H1 (cell line): ENCODE results near the gene SLC22A23. TPM values are rescaled to one million over a fixed set of nuclear protein-coding genes. Genes with fewer than 3 reads are reported as not detected.

ENCODE experiments used
- CTCF ChIA-PET: fragments of 300-600 bp; sonication (Branson Sonifier 250); formaldehyde crosslinking; loops from one replicate; lab custom pipeline; 2021; ENCODE audit not compliant: partially characterized antibody; lab: Charles Lee
- POLR2A ChIA-PET: fragments of 300-600 bp; sonication (Branson Sonifier 250); formaldehyde crosslinking; loops from one replicate; lab custom pipeline; 2021; ENCODE audit warnings: inconsistent platforms; ENCODE audit not compliant: partially characterized antibody; lab: Charles Lee
- DNase-seq, 2 experiments: peaks; one replicate each; pipeline versions ENCODE4 v3.0.0 to v3.0.0-alpha.2; 2010 to 2022; ENCODE audit warnings: low spot score in 2 of 2, low read depth in 1 of 2, mixed read lengths in 1 of 2
- FAIRE-seq: peaks from 2 replicates; lab custom pipeline; 2011; peaks lifted over from hg19 to GRCh38; lab: Jason Lieb, UNC
- H2AFZ ChIP-seq: 2 replicates; pipeline ENCODE4 v1.8.1; 2012; ENCODE audit warnings: low read length, inconsistent platforms
- H2AK5ac ChIP-seq: 2 replicates; pipeline ENCODE4 v1.6.1; 2013; ENCODE audit warnings: low read depth, low read length
- H2BK120ac ChIP-seq: replicated peaks from 2 replicates; pipeline ENCODE3; 2013; ENCODE audit warnings: low read depth, low read length, inconsistent platforms
- H2BK12ac ChIP-seq: 2 replicates; pipeline ENCODE4 v1.6.1; 2013; ENCODE audit warnings: low read depth, low read length
- H2BK15ac ChIP-seq: 2 replicates; pipeline ENCODE4 v1.6.1; 2013; ENCODE audit warnings: low read length
- H2BK20ac ChIP-seq: 2 replicates; pipeline ENCODE4 v1.6.1; 2013; ENCODE audit warnings: low read length
- H2BK5ac ChIP-seq: 2 replicates; pipeline ENCODE4 v1.6.1; 2013; ENCODE audit warnings: low read depth, low read length
- H3K14ac ChIP-seq: 2 replicates; pipeline ENCODE4 v1.6.1; 2013; ENCODE audit warnings: inconsistent platforms; ENCODE audit not compliant: insufficient read length
- H3K18ac ChIP-seq: 2 replicates; pipeline ENCODE4 v1.6.1; 2013; ENCODE audit warnings: low read length; ENCODE audit errors: extremely low read depth
- H3K23ac ChIP-seq: 2 replicates; pipeline ENCODE4 v1.6.1; 2013; ENCODE audit warnings: inconsistent platforms; ENCODE audit not compliant: insufficient read length
- H3K23me2 ChIP-seq: 2 replicates; pipeline ENCODE4 v1.6.1; 2013; ENCODE audit warnings: low read depth, low read length
- H3K27ac ChIP-seq: 2 replicates; pipeline ENCODE4 v1.6.1; 2011; ENCODE audit warnings: low read depth, low read length, inconsistent platforms
- H3K27me3 ChIP-seq, 4 experiments: replicated peaks in 1 of 4; 1 replicate in 1 of 4; 2 replicates in 3 of 4; pipeline versions ENCODE4 v1.6.1 to v1.8.1; 2011 to 2013; ENCODE audit warnings: low read length in 3 of 4, mild to moderate bottlenecking in 3 of 4, inconsistent platforms in 2 of 4, mixed read lengths in 2 of 4, moderate library complexity in 1 of 4; ENCODE audit not compliant: control insufficient read depth in 3 of 4, insufficient read depth in 3 of 4; ENCODE audit errors: extremely low read depth in 1 of 4
- H3K36me3 ChIP-seq, 4 experiments: 2 replicates each; pipeline versions ENCODE4 v1.6.1 to v1.8.1; 2011 to 2013; ENCODE audit warnings: mild to moderate bottlenecking in 4 of 4, low read length in 3 of 4, moderate library complexity in 2 of 4, control low read depth in 1 of 4, inconsistent platforms in 1 of 4; ENCODE audit not compliant: insufficient read depth in 4 of 4, control insufficient read depth in 2 of 4
- H3K4ac ChIP-seq: replicated peaks from 2 replicates; pipeline ENCODE3; 2013; ENCODE audit warnings: low read length, low read depth, mixed read lengths, inconsistent platforms; ENCODE audit not compliant: insufficient read length
- H3K4me1 ChIP-seq, 4 experiments: replicated peaks in 1 of 4; 1 replicate in 1 of 4; 2 replicates in 3 of 4; pipeline versions ENCODE4 v1.6.1 to v1.8.1; 2011 to 2013; ENCODE audit warnings: low read length in 3 of 4, inconsistent platforms in 2 of 4, mixed read lengths in 1 of 4; ENCODE audit not compliant: insufficient read depth in 4 of 4, control insufficient read depth in 3 of 4
- H3K4me2 ChIP-seq, 2 experiments: 2 replicates each; pipeline versions ENCODE4 v1.6.1 to v1.8.1; 2011 to 2013; ENCODE audit warnings: low read depth in 2 of 2, low read length in 2 of 2, control low read depth in 1 of 2, inconsistent platforms in 1 of 2, mild to moderate bottlenecking in 1 of 2; ENCODE audit not compliant: insufficient read depth in 1 of 2
- H3K4me3 ChIP-seq, 4 experiments: fragments of 200-600, 300-600 bp in 1 of 4; sonication (generic), shearing (Covaris generic), sonication (Bioruptor Twin) in 1 of 4; 2 replicates each; pipeline versions ENCODE4 v1.5.1 to v1.8.1; 2011 to 2016; ENCODE audit warnings: low read length in 4 of 4, low read depth in 3 of 4, control low read depth in 2 of 4, inconsistent platforms in 2 of 4, mild to moderate bottlenecking in 2 of 4, mixed read lengths in 1 of 4, moderate library complexity in 1 of 4; ENCODE audit not compliant: insufficient read depth in 2 of 4; ENCODE audit errors: extremely low read depth in 1 of 4
- H3K56ac ChIP-seq: replicated peaks from 2 replicates; pipeline ENCODE3; 2013; ENCODE audit warnings: low read depth, mild to moderate bottlenecking, mixed read lengths, low read length, inconsistent platforms; ENCODE audit not compliant: insufficient read length
- H3K79me1 ChIP-seq: 2 replicates; pipeline ENCODE4 v1.6.1; 2013; ENCODE audit warnings: low read depth, low read length, control low read depth
- H3K79me2 ChIP-seq, 2 experiments: 2 replicates each; pipeline versions ENCODE4 v1.6.1 to v1.8.1; 2012 to 2013; ENCODE audit warnings: low read length in 2 of 2, mild to moderate bottlenecking in 2 of 2, inconsistent platforms in 1 of 2; ENCODE audit not compliant: insufficient read depth in 2 of 2, control insufficient read depth in 1 of 2
- H3K9ac ChIP-seq, 4 experiments: replicated peaks in 1 of 4; 1 replicate in 1 of 4; 2 replicates in 3 of 4; pipeline versions ENCODE4 v1.6.1 to v1.8.1; 2011 to 2013; ENCODE audit warnings: low read depth in 3 of 4, low read length in 3 of 4, control low read depth in 2 of 4, mild to moderate bottlenecking in 2 of 4, moderate library complexity in 2 of 4, inconsistent platforms in 1 of 4; ENCODE audit errors: extremely low read depth in 1 of 4
- H3K9me3 ChIP-seq, 2 experiments: 2 replicates each; pipeline versions ENCODE4 v1.6.1 to v1.8.1; 2012 to 2013; ENCODE audit warnings: mild to moderate bottlenecking in 2 of 2, moderate library complexity in 2 of 2, control low read depth in 1 of 2, inconsistent platforms in 1 of 2, low read depth in 1 of 2, low read length in 1 of 2, mixed read lengths in 1 of 2; ENCODE audit not compliant: insufficient read depth in 2 of 2
- H4K20me1 ChIP-seq, 2 experiments: replicated peaks in 1 of 2; 2 replicates each; pipeline versions ENCODE3 to v1.8.1; 2011 to 2013; ENCODE audit warnings: inconsistent platforms in 2 of 2, low read length in 2 of 2, mild to moderate bottlenecking in 1 of 2; ENCODE audit not compliant: insufficient read depth in 2 of 2, control insufficient read depth in 1 of 2
- H4K5ac ChIP-seq: 2 replicates; pipeline ENCODE4 v1.6.1; 2013; ENCODE audit warnings: low read length, low read depth, mixed read lengths, inconsistent platforms; ENCODE audit not compliant: insufficient read length
- H4K8ac ChIP-seq: 2 replicates; pipeline ENCODE4 v1.8.0; 2013; ENCODE audit warnings: mild to moderate bottlenecking, moderate library complexity, low read length, inconsistent platforms; ENCODE audit not compliant: insufficient read depth; ENCODE audit errors: extremely low read depth
- H4K91ac ChIP-seq: replicated peaks from 2 replicates; pipeline ENCODE3; 2013; ENCODE audit warnings: low read length, mixed read lengths, inconsistent platforms; ENCODE audit not compliant: insufficient read length
- CTBP2 ChIP-seq: IDR thresholded peaks from 2 replicates; pipeline ENCODE4 v1.7.0; 2011; ENCODE audit warnings: borderline replicate concordance, mild to moderate bottlenecking, moderate library complexity, mixed read lengths, low read length; ENCODE audit not compliant: insufficient read depth, insufficient read length
- EGR1 ChIP-seq: IDR thresholded peaks from 2 replicates; pipeline ENCODE4 v1.6.1; 2011; ENCODE audit warnings: low read depth, low read length, borderline replicate concordance
- FOSL1 ChIP-seq: IDR thresholded peaks from 2 replicates; pipeline ENCODE4 v1.6.1; 2011; ENCODE audit warnings: mild to moderate bottlenecking, low read depth, low read length, moderate library complexity; ENCODE audit not compliant: insufficient read depth
- GABPA ChIP-seq: IDR thresholded peaks from 2 replicates; pipeline ENCODE4 v1.6.1; 2011; ENCODE audit warnings: mild to moderate bottlenecking, low read length, moderate library complexity, borderline replicate concordance; ENCODE audit not compliant: insufficient read depth
- HDAC2 ChIP-seq, 2 experiments: fragments of 300-600 bp in 1 of 2; sonication (generic) in 1 of 2; IDR thresholded peaks; 2 replicates each; pipeline ENCODE4 v1.6.1; 2011 to 2012; ENCODE audit warnings: low read depth in 2 of 2, low read length in 2 of 2, mild to moderate bottlenecking in 2 of 2, moderate library complexity in 2 of 2, borderline replicate concordance in 1 of 2, inconsistent platforms in 1 of 2
- RFX5 ChIP-seq: IDR thresholded peaks from 2 replicates; pipeline ENCODE4 v1.6.1; 2011; ENCODE audit warnings: low read depth, low read length, improper control_type of control experiment, borderline replicate concordance
- SAP30 ChIP-seq: fragments of 300-600 bp; sonication (generic); IDR thresholded peaks from 2 replicates; pipeline ENCODE4 v1.7.1; 2012; ENCODE audit warnings: low read length, moderate library complexity, mild to moderate bottlenecking, inconsistent platforms; ENCODE audit not compliant: insufficient read depth, insufficient replicate concordance
- SUZ12 ChIP-seq: fragments of 200-600 bp; sonication (generic); IDR thresholded peaks from 2 replicates; pipeline ENCODE4 v1.6.1; 2012; ENCODE audit warnings: mild to moderate bottlenecking, inconsistent platforms, low read length, moderate library complexity, mixed read lengths
- WGBS, 2 experiments: shearing (Covaris generic) in 1 of 2; methylation state at CpG; one replicate each; pipeline versions ENCODE4 v1.1.6 to v1.1.7; 2013 to 2015; ENCODE audit warnings: low lambda C conversion rate in 2 of 2, mixed read lengths in 2 of 2, inconsistent platforms in 1 of 2, low coverage in 1 of 2, missing lambda C conversion rate in 1 of 2; ENCODE audit not compliant: insufficient replicate concordance in 2 of 2, insufficient coverage in 1 of 2, insufficient read length in 1 of 2; ENCODE audit errors: extremely low coverage in 1 of 2, missing lambda C conversion rate in 1 of 2; 5-methylcytosine and 5-hydroxymethylcytosine counted together
- polyA plus RNA-seq, 7 experiments: library from polyadenylated mRNA; depleted of rRNA in 3 of 7; stranded (reverse) in 5 of 7; unstranded in 2 of 7; fragments of >200 nt in 5 of 7; fragments of 200-250 nt in 2 of 7; gene quantifications; 1 replicate in 5 of 7; 2 replicates in 1 of 7; 4 replicates in 1 of 7; pipeline versions ENCODE4 v1.2.1 to v1.2.3, GENCODE V29; 2011 to 2013; ENCODE audit warnings: missing spikeins in 2 of 7, mixed read lengths in 2 of 7
- total RNA-seq: library from RNA; stranded (reverse); fragmentation: NEBNext Ultra II Directional; extraction: Animal tissue kit (Norgen Biotek cat#: 25700); gene quantifications from 2 replicates; pipeline ENCODE4 v1.2.1, GENCODE V29; 2021

Gene SLC22A23
- total and polyA plus RNA-seq, 2 of the 8 experiments (the other 6 are each of a cell fraction or from before 2014, with no cell fraction given): 9.9 to 38.4 TPM

DNA sequence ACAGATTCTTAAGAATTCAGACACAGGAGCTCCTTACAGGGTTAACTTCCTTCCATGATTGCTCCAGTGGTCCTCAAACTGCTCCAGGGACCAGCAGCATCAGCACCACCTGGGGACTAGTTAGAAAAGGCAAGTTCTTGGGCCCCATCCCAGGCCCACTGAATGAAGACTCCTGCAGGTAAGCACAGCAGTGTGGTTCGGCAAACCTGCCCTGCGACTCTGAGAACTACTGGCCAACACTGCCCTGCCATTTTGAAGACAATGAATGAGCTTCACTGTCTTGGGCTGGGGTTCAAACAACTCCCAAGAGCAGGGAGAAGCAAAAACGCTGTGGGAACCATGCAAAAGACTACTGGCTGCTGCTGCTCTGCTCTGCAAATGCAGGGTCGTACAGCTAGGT, 39.4 kb downstream of the SLC22A23 start:
- POLR2A ChIA-PET: interaction anchor here (1.7 kb wide), 1 partner anchor 24 kb away, joined by 5 read pairs; no protein-coding TSS in a partner anchor
- TF ChIP-seq HDAC2 (IDR thresholded peaks at IDR 0.05; ENCODE audit: borderline replicate concordance in 1 of 2, low read depth in 2 of 2, low read length in 2 of 2): no peak
- no peak for TF ChIP-seq CTBP2
- TF ChIP-seq EGR1: no peak
- TF ChIP-seq SUZ12: no peak
- TF ChIP-seq FOSL1: no peak
- TF ChIP-seq GABPA: no peak
- TF ChIP-seq SAP30: no peak
- no peak for TF ChIP-seq RFX5
- TF ChIP-seq, all 59 proteins: peak for 0

More for the DNA sequence above, 39.4 kb downstream of the SLC22A23 start:
- H2AFZ ChIP-seq: no peak overlapping the region
- no peaks in the 10 kb centered on the region for H3K23me2 ChIP-seq
- H2BK15ac ChIP-seq: peak overlapping the region; percentile 36; the same call in 1 of the 2 replicates
- H3K4ac ChIP-seq: no peak overlapping the region
- no peak overlapping the region for H3K23ac ChIP-seq
- 76% methylated on average over 4 of the region's 4 CpGs; no CpG with 5 or more reads in 1 of the 2 experiments for WGBS, 2 experiments
- no peak overlapping the region for H3K9ac ChIP-seq
- H2BK5ac ChIP-seq: peak overlapping the region; percentile 85; the same call in 1 of the 2 replicates
- H2BK120ac ChIP-seq: no peak overlapping the region
- FAIRE-seq (no peak), DNase-seq (no peak)
- peak overlapping the region; percentile 92 for H4K91ac ChIP-seq
- H3K4me1 ChIP-seq: peaks cover 16 to 43% (median 38%) of the 10 kb centered on the region in 4 experiments
- H3K79me2 ChIP-seq: peaks cover 0 to 56% of the 10 kb centered on the region in 2 experiments; a peak in 2 of 4 replicates
- H3K4me3 ChIP-seq: no peak overlapping the region
- no peaks in the 10 kb centered on the region for H3K27me3 ChIP-seq
- no peak overlapping the region for H3K56ac ChIP-seq
- H3K27ac ChIP-seq: no peak overlapping the region
- no peak overlapping the region for H2AK5ac ChIP-seq
- no peaks in the 10 kb centered on the region; the same call in 1 of the 2 replicates for H3K79me1 ChIP-seq
- H4K8ac ChIP-seq: no peak overlapping the region
- H2BK12ac ChIP-seq: peak overlapping the region; percentile 51; the same call in 1 of the 2 replicates
- CTCF ChIA-PET: interaction anchor here (0.9 to 8.1 kb wide), 12 partner anchors 9 to 431 kb away, joined by 3 to 64 read pairs (median 4); partner anchors contain the start of gene SLC22A23
- H2BK20ac ChIP-seq: peak overlapping the region; percentile 16; the same call in 1 of the 2 replicates
- H3K4me2 ChIP-seq: 0 out of 4 replicates have a peak overlapping the region, but pooled peaks of 1 of the 2 experiments have one; percentile 23
- no peak overlapping the region for H4K5ac ChIP-seq
- H3K36me3 ChIP-seq: peaks cover 0 to 3% (median 0%) of the 10 kb centered on the region in 4 experiments; a peak in 1 of 8 replicates
- H3K18ac ChIP-seq: peak overlapping the region; percentile 65
- no peaks in the 10 kb centered on the region for H4K20me1 ChIP-seq
- no peak overlapping the region for H3K14ac ChIP-seq
- H3K9me3 ChIP-seq: peaks cover 0 to 5% of the 10 kb centered on the region in 2 experiments; a peak in 3 of 4 replicates
